H1 (cell line): ENCODE results near the gene SPATS2L. TPM values are rescaled to one million over a fixed set of nuclear protein-coding genes. Genes with fewer than 3 reads are reported as not detected.

ENCODE experiments used
- ATF2 ChIP-seq: IDR thresholded peaks from 2 replicates; pipeline ENCODE4 v1.6.1; 2012; ENCODE audit warnings: low read length, inconsistent platforms
- EP300 ChIP-seq, 2 experiments: IDR thresholded peaks; 1 replicate in 1 of 2; 2 replicates in 1 of 2; pipeline ENCODE4 v1.6.1; 2011 to 2012; ENCODE audit warnings: low read depth in 2 of 2, low read length in 2 of 2, mild to moderate bottlenecking in 2 of 2, borderline replicate concordance in 1 of 2, inconsistent platforms in 1 of 2, moderate library complexity in 1 of 2
- JUN ChIP-seq: IDR thresholded peaks from 2 replicates; pipeline ENCODE4 v1.6.1; 2011; ENCODE audit warnings: low read depth, mild to moderate bottlenecking, improper control_type of control experiment, low read length
- NRF1 ChIP-seq: IDR thresholded peaks from 2 replicates; pipeline ENCODE4 v1.6.1; 2011; ENCODE audit warnings: mild to moderate bottlenecking, low read depth, low read length, improper control_type of control experiment
- SIX5 ChIP-seq: IDR thresholded peaks from 2 replicates; pipeline ENCODE4 v1.6.1; 2011; ENCODE audit warnings: mild to moderate bottlenecking, low read depth, low read length
- polyA plus RNA-seq, 7 experiments: library from polyadenylated mRNA; depleted of rRNA in 3 of 7; stranded (reverse) in 5 of 7; unstranded in 2 of 7; fragments of >200 nt in 5 of 7; fragments of 200-250 nt in 2 of 7; gene quantifications; 1 replicate in 5 of 7; 2 replicates in 1 of 7; 4 replicates in 1 of 7; pipeline versions ENCODE4 v1.2.1 to v1.2.3, GENCODE V29; 2011 to 2013; ENCODE audit warnings: missing spikeins in 2 of 7, mixed read lengths in 2 of 7
- total RNA-seq: library from RNA; stranded (reverse); fragmentation: NEBNext Ultra II Directional; extraction: Animal tissue kit (Norgen Biotek cat#: 25700); gene quantifications from 2 replicates; pipeline ENCODE4 v1.2.1, GENCODE V29; 2021

The SPATS2L gene
- total and polyA plus RNA-seq, 2 of the 8 experiments (the other 6 are each of a cell fraction or from before 2014, with no cell fraction given), result 67.3 to 189 TPM

- TF ChIP-seq EP300 (IDR thresholded peaks at IDR 0.05; ENCODE audit: borderline replicate concordance in 1 of 2, low read depth in 2 of 2, low read length in 2 of 2) (no peak), NRF1 (no peak), ATF2 (no peak), JUN (no peak), SIX5 (no peak)
These were observed 6.4 kb upstream of the SPATS2L start (continued) for GRCh38 chr2:200300065-200300464.
